ENCODE measurements around the gene KDM3B. TPM values are rescaled to one million over a fixed set of nuclear protein-coding genes. Genes with fewer than 3 reads are reported as not detected.
"Not testable (repeated sequence)": the region's sequence is repeated elsewhere in the genome, so short reads cannot be mapped to it uniquely, and the experiment has no call there.

The KDM3B gene
- total RNA-seq, 6 experiments from 2014 or later = 13.7 to 19.7 (median 18.3) TPM

DNA sequence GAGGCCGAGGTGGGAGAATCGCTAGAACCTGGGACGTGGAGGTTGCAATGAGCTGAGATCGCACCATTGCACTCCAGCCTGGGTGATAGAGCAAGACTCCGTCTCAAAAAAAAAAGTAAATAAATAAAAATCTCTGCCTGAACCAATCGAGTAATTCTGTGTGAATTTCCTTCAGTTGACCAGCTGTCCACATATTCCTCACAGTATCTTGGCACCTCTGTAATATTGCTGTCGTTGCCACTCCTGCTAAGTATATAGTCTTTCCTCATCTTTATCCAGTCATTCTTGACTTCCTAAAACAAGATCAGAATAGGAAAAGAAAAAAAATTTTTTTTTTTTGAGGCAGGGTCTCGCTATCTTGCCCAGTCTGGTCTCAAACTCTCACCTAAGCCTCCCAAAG lies 29.9 kb downstream of the KDM3B start:
- intact Hi-C loops (cut with DNase I) = no loop called here
- TF ChIP-seq, protein P1, sequence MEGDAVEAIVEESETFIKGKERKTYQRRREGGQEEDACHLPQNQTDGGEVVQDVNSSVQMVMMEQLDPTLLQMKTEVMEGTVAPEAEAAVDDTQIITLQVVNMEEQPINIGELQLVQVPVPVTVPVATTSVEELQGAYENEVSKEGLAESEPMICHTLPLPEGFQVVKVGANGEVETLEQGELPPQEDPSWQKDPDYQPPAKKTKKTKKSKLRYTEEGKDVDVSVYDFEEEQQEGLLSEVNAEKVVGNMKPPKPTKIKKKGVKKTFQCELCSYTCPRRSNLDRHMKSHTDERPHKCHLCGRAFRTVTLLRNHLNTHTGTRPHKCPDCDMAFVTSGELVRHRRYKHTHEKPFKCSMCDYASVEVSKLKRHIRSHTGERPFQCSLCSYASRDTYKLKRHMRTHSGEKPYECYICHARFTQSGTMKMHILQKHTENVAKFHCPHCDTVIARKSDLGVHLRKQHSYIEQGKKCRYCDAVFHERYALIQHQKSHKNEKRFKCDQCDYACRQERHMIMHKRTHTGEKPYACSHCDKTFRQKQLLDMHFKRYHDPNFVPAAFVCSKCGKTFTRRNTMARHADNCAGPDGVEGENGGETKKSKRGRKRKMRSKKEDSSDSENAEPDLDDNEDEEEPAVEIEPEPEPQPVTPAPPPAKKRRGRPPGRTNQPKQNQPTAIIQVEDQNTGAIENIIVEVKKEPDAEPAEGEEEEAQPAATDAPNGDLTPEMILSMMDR (IDR thresholded peaks at IDR 0.05) = no peak
- TF ChIP-seq POLR2A (IDR thresholded peaks at IDR 0.05) = no peak
- H3K27me3 ChIP-seq = no peaks in the 10 kb centered on the region
- H3K36me3 ChIP-seq = peaks cover 13 to 86% (median 37%) of the 10 kb centered on the region in 4 donors
- H3K27ac ChIP-seq = no peak overlapping the region
- H3K9me3 ChIP-seq = no peaks in the 10 kb centered on the region
- H3K4me3 ChIP-seq = no peak overlapping the region
- no peaks in the 10 kb centered on the region for H3K4me1 ChIP-seq
- no peak for DNase-seq
- ATAC-seq = no peak
- WGBS (ENCODE audit: insufficient coverage, low coverage, low lambda C conversion rate, missing lambda C conversion rate) = 95% methylated on average over 7 of the region's 8 CpGs

DNA sequence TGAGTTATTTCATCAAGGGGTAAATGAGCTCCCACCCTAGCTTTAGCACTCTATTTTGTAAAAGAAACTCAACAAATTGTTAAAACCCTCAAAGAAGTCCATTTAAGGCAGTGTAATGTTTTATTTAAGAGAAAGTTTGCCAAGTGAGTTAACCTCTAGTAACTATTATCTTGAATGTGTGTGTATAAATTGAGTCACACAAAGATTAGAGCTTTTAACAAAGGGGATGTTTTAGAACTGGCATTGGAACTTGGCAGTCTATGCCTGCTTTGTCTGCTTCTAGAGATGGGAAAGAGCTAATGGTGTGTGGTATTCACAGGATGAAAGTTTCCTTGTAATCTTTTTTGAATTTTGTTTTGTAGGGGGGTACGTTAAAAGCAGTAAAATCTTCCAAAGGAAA lies 33.2 kb downstream of the KDM3B start:
- peaks cover 12 to 62% (median 22%) of the 10 kb centered on the region in 4 donors for H3K36me3 ChIP-seq
- DNase-seq = no peak
- WGBS (ENCODE audit: insufficient coverage, low coverage, low lambda C conversion rate, missing lambda C conversion rate) = 88% methylated on average over 1 of the region's 1 CpG
- H3K4me3 ChIP-seq = no peak overlapping the region
- no peaks in the 10 kb centered on the region for H3K4me1 ChIP-seq
- no peaks in the 10 kb centered on the region for H3K9me3 ChIP-seq
- TF ChIP-seq, protein P1 (IDR thresholded peaks at IDR 0.05) = no peak
- TF ChIP-seq POLR2A (IDR thresholded peaks at IDR 0.05) = no peak
- H3K27ac ChIP-seq = no peak overlapping the region
- intact Hi-C loops (cut with DNase I) = no loop called here
- no peaks in the 10 kb centered on the region for H3K27me3 ChIP-seq
- ATAC-seq = no peak

DNA sequence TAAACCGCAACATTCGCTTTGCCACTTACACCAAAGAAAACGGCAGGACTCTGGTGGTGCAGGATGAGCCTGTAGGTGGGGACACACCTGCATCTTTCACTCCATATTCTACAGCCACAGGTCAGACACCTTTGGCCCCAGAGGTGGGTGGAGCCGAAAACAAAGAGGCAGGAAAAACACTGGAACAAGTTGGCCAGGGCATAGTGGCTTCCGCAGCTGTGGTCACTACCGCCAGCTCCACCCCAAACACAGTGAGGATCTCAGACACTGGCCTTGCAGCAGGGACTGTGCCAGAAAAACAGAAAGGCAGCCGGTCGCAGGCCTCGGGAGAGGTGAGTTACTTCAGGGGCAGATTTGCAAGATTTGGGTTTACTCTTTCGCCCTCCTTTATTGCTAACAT lies 33.8 kb downstream of the KDM3B start:
- intact Hi-C loops (cut with DNase I) = no loop called here
- Histone ChIP-seq H3K27me3 (no peaks in the 10 kb centered on the region), H3K36me3 (peaks cover 12 to 60% (median 24%) of the 10 kb centered on the region in 4 donors), H3K4me3 (no peak overlapping the region), H3K27ac (no peak overlapping the region), H3K9me3 (no peaks in the 10 kb centered on the region), H3K4me1 (no peaks in the 10 kb centered on the region)
- ATAC-seq (peak in 2 of 4 donors; percentile 26 to 32), DNase-seq (no peak)
- no peak for TF ChIP-seq POLR2A (IDR thresholded peaks at IDR 0.05)
- TF ChIP-seq, protein P1 (IDR thresholded peaks at IDR 0.05) = no peak
- WGBS (ENCODE audit: insufficient coverage, low coverage, low lambda C conversion rate, missing lambda C conversion rate) = 77% methylated on average over 5 of the region's 10 CpGs

DNA sequence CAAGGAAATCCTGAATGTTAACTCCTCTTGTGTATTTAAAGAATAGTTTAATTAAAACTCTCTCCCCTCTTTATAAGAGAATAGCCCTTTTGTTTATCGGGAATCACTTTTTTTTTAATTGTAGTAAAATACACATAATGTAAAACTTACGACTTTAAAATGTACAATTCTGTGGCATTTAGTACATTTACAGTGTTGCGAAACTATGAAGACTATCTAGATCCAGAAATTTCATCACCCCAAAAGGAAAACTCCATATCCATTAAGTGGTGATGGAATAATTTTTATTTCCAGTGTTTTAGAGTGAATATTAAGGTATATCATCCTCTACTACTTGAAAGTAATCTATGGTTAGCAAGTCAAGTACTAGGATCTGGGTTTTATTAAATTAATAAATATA lies 36.8 kb downstream of the KDM3B start:
- Histone ChIP-seq H3K4me3 (no peak overlapping the region), H3K27ac (no peak overlapping the region), H3K27me3 (no peaks in the 10 kb centered on the region), H3K36me3 (peaks cover 12 to 61% (median 29%) of the 10 kb centered on the region in 4 donors), H3K9me3 (no peaks in the 10 kb centered on the region), H3K4me1 (no peaks in the 10 kb centered on the region)
- DNase-seq = no peak
- TF ChIP-seq POLR2A (IDR thresholded peaks at IDR 0.05) = no peak
- TF ChIP-seq, protein P1 (IDR thresholded peaks at IDR 0.05) = no peak
- WGBS (ENCODE audit: insufficient coverage, low coverage, low lambda C conversion rate, missing lambda C conversion rate) = 86% methylated on average over 3 of the region's 3 CpGs
- intact Hi-C loops (cut with DNase I) = no loop called here
- ATAC-seq = no peak

GRCh38 chr5:138389911-138390310 lies 37.4 kb downstream of the KDM3B start:
- DNase-seq; ATAC-seq; intact Hi-C loops (cut with DNase I); H3K4me1 ChIP-seq; H3K4me3 ChIP-seq; H3K9me3 ChIP-seq; H3K27ac ChIP-seq; H3K27me3 ChIP-seq: not testable (repeated sequence)
- H3K36me3 ChIP-seq = peaks cover 12 to 64% (median 32%) of the 10 kb centered on the region in 4 donors
- WGBS (ENCODE audit: insufficient coverage, low coverage, low lambda C conversion rate, missing lambda C conversion rate) = 90% methylated on average over 7 of the region's 10 CpGs
